Measurements from ENCODE around the gene CDH8.

CDH8 gene

DNA sequence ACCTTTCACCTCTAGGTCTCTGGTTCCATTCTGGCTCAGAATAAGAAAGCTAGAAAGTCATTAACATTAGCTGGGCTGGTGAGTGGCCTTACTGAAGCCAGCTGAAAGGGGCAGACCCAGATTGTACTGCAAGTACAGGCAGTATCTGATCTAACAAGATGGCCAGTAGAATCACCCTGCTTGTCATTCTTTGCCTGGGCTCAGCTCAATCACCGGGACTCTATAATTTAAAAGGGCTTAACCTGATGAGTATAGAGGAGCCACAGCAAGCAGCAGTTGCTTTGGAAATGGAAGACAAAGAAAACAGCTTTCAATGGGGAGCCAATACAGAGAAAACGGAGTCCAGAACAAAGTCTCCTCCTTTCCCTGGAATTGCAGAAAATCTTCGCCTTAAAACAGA is 13.6 kb downstream of the CDH8 start:
- DNase-seq = no peak

DNA sequence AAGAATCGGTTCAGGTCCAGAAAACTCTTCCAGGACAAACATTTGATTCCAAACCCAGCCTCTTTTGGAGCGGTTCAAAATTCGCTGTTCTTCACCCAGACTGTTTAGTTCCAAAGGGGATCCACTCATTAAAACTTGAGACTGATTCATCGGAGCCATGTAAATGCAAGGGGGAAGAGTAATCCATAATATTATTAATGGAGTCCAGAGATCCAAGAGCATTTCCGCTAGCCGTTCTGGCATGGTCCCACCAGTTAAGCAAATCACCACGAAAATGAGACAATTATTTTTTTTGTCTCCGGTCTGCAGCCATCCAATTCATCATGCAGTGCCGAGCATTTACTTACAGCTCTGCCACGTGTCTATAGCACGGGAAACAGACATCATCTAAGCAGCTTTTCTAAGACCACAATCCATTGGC is 15.1 kb downstream of the CDH8 start:
- no peak for DNase-seq

DNA sequence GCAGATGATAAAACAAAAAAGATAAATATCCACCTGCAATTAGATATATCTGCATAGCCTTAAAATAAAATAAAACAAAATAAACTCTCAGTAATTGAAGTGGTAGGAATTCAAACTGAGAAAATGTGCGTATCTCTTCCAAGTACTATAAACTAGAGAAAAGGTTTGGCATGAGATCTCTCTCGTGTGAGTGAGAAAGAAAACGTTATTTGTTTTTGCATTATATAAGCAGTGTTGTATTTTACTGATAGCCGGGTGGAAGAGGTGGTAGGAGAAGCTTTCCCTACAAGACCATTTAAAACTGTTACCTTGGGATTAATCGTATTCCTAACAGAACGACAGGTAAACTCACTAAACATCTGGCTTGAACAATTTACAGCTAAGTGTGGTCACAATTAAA is 15.6 kb downstream of the CDH8 start:
- DNase-seq = no peak

DNA sequence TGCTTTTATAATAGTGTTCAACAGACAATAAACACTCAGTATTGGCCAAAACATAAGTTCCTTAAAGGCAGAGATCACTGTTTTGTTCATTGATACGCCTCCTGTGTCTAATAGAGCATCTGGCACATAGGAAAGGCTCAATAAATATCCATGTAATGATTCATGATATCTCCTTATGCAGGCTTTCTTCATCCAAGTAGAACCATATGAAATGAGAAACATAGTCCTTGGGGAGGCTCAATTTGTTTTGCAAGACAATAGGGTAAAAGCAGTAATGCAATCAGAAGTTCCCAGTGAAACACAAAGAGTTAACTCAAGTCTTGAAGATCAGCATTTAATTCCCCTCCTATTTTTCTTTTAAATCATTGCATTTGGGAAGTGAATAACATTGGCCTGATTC is 16.4 kb downstream of the CDH8 start:
- DNase-seq = no peak

DNA sequence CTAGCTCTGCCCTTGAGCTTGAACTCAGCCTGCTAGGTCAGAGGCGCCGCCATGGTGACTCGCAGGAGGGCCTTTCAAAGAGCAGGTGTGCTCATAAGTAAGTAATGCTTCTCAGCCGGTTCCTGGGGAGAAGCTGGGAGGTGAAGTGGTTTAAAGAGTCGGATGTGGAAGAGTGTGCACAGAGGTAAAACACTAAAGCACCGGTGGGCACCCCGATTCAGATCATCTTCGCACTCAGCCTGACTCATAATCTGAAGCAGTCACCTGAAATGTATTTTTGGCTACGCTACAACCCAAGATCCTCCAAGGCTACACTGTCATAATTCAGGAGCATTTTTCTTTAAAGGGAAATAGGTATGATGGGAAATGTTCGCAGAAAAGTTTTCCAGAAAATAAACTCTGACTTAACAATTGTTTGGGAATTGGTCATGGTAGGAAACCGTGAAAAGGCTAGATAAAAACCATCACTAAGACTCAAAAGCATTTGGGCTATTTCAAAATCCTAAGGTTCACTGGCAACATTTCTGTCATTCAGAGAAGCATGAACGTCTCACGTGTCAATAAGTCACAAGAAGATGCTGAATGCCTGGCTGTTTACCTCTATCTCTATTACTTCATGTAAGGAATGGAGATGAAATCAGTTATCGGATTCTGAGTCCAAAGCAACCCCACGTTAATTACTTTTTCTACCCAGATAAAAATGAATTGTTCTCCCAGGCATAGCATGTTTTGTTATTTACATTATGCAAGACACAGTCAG is 17.8 kb downstream of the CDH8 start:
- no peak for DNase-seq

DNA sequence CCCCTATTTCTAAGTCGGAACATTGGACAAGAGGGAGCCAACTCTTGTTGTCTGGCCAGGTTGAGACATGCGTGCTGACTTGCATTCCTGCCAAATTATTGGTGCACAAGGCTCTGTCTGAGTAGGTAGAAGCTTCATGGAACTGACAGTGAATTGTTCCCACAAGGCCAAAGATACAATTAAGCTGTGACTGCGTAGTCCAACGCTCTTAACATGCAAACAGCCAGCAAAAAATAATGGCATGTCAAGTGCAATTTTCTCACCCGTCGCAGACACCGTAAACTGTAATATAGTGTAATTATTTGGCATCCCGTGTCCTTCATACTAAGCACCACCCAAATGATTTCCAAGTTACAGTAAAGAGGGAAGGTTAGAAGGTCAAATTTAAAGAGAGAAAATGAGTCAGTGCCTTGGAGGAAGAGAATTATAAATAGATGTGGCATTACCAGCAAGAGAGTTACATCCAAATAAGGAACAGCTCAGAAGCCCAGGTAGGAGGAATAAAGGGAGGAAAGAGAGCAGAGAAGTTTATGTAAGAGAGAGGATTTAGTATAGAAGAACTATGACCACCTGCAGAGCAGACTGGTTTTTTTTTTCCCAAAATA is 21.8 kb downstream of the CDH8 start:
- DNase-seq = no peak

DNA sequence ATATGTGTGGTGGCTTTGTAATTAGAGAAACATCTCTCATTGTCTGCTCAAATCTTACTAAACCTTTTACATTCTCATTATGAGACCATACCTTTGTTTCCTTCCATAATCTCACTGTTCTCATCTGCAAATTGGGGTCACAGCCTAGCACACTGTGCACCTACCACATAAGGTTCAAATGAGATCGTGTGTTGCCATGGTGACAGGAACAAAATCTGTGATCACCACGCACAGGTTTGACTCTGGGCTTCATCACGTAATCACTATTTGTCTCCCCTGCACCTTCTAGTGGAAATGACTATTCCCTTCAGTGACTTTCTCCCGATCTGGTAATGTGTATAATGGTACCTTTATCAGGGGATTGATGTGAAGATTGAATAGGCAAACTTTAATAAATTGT is 26.1 kb downstream of the CDH8 start:
- DNase-seq = no peak

DNA sequence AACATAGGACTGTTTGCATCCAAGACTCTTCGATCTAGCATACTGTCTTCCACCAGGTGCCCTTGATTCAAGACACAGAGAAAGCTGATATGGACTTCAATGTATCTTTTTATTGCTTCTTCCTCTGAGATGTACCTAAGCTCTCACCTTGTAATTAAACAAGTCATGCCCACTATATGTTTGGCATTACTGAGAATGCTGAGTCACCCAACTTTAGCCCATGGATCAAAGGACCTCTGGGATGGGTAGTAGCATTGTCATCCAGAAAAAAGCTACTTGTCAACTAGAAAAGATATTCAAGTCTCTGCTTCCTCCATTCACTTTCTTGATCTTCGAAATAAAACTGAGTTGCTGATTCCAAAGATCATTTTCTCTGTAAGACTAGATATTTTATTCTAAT is 37.8 kb downstream of the CDH8 start:
- no peak for DNase-seq

DNA sequence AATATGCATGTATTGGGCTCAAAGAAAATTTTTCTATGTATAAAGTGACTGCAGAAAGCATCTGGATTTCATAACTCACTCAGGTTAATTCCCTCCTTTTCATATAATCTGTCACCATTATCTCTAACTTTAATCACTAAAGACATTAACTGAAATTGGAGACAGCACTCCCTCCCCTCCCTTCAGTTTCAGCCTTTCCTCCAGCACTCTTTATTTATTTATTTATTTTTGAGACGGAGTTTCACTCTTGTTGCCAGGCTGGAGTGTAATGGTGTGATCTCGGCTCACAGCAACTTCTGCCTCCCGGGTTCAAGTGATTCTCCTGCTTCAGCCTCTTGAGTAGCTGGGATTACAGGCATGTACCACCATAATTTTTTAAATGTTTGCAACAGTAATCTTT is 43.1 kb downstream of the CDH8 start:
- DNase-seq = no peak

DNA sequence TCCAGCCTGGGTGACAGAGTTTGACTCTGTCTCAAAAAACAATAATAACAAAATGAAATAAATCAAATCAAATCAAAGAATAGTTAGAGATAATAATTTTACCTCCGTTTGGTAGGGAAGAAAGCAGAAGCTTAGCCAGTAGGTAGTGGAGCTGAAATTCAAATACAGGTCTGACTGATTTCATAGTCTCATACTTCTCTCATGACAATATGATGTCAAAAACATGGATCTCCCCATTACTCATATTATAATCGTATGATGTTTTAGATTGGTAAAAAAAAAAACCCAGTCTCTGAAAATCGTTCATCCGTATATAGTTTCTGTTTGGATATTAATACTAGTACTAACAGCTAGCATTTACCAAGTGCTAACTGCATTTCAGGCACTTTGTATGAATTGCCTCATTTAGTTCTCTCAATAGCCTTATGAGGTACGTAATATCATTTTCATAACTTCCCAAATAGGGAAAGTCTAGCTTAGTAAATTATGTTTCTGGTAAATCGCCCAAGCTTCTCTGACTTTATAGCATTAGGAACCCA is 48.7 kb downstream of the CDH8 start:
- no peak for DNase-seq

DNA sequence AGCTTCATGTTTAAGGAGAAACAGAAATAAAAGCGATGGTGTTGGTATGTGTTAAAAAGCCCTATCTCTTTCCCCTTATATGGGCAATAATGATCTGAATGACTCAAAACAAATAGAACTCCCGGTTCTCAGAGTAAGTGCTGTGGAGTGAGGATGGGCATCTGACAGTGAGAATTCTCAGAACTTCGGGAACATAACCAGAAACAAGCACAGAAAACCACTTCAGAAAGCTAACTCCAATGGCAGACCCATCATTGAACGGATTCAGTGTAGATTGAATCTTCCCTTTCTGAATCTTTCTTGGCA is 67.2 kb downstream of the CDH8 start:
- no peak for DNase-seq

DNA sequence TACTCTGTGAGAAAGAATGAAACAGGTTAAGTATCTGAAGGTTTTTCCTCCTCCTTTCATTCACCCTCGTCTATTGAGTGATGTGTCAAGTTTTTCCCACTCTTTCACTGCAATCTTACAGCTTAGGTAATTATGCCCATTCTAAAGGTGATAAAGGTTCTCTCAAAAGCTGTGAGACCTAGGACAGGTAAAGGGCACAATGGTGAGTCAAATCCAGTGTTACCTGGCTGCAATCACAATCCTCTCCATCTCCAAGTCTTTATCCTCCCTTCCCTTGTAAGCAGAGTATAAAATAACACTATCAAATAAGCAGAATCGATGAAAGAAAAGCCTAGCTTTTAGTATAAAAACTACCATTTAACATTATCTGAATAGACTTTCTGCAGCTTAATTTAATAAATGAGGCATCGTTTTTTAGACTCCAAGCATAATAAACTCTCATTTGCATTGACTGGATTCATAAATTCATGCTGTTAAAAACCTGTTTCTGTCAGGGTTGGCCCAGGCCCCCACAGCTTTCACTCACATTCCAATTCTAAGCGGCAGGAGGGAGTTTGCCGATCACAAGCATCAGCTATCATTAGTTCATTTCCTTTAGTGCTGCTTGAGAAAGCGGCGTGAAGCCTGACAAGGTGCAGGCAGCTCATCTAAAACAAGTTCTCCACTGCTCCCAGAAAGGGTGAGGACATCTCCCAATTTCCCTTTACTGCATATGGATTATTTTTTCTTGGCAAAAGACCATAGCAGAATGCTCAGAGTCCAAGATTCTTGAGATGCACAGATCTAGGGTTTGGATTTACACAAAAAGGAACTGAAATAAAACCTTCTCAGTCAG is 67.8 kb downstream of the CDH8 start:
- no peak for DNase-seq

DNA sequence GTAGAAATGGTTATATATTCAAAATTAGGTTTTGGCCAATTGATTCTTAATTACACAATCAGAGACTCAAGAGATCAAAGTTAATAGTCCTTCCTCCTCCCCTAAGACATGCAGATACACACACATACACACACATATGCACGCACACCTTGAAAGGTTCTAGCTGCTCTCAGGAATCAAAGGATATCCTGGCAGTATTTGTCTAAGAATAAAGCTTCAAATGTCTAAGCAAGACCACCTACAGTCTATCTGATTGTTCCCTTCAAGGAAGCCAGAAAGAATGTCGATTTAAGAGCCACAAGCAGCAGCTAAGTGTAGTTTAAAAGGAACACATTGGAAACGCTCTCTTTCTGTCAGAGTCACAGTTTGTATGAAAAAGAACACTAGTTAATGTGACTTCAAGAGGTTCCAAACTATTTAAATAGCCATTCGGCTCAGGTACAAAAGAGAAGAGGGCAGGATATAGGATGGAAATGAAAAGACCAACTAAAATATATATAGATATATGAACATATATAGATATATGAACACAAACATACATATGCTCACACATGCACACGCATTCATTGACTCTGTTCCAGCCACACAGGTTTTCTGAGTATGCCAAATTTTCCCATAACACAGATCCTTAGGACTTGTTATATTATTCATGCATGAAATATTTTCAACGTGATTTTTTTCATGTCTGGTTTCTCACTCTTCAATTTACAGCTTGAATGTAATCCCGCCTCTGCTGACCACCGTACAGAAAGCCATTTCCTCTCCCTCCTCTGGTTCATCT is 79.0 kb downstream of the CDH8 start:
- no peak for DNase-seq

DNA sequence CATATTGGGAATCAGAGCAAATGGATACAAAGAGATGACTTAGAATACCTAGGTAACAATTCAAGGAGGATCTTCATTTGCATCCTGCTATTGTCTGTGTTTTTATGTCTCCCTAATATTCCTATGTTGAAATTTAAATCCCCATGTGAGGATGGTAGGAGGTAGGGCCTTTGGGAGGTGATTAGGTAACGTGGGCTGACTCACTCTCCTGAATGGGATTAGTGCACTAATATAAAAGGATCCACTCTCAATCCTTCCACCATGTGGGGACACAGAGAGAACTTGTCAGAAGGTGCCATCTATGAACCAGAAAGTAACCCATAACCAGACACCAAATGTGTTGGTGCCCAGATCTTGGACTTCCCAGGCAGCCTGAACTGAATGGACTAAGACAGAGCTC is 83.4 kb downstream of the CDH8 start:
- no peak for DNase-seq

DNA sequence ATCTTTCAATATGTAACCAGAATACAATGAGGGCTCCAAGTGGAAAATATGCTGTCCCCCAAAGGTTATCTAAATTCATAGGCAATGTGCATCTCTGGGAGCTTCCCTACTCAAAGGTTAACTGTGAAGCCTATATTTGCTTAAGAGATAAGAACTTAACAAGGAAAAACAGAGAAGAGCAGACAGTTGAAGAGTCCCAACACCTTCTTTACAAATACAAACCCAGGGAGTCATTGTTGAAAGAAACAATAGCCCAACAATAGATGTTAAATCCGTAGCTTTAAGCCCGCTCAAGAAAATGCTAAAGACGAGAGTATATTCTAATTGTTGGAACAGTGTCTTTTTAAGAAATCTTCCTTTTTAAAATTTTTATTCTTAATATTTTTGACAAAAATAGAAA is 87.8 kb downstream of the CDH8 start:
- DNase-seq = no peak

DNA sequence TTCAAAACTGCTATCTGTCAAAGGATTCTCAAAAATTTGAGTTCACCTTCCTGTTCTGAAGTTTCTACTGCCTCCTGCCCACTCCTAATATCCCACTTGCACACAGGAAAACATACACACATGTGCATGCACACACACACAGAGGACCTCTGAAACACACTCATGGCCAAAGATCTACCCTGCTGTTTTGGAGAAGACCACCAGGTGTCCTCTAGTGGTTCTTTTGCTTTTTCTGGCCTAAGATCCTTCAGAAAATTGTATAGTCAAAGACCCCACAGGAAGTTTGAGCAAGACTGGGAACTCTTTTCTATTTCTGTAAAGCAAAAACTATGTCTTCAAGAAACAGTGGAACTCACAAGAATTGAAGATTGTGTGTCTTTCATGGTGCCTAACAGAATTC is 90.2 kb downstream of the CDH8 start:
- no peak for DNase-seq

DNA sequence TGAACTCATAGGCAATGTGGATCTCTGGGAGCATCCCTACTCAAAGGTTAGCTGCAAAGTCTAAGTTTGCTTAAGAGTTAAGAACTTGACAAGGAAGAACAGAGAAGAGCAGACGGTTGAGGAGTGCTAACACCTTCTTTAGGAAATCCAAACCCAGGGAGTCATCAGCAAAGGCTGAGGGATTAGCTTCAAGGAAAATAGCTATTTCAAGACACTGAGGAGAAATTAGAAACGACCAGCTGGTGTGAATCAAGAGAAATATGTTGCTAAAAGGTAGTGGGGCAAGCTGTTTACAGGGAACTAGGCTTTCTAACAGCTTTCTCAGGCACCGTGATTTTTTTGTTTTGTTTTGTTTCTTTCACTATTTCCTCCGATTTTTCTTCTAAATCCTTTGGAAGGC is 90.7 kb downstream of the CDH8 start:
- no peak for DNase-seq

DNA sequence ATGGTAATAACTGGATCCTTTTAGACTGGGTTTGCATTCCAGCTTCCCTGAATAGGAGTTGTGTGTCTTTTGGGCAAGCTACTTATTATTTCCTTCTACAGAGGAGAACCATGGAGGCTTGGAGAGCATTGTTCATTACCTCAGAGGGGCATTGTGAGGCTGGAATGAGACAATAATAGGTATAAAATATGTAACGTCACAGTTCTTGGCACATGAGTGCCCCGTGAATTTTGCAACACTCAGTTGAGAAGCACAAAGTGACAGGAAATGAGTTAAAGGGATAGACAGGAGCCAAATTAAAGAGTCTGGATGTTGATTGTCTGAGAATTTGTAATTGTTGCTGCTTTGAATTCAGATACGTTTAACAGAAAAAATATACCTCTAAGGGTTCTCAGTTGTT is 92.2 kb downstream of the CDH8 start:
- DNase-seq = no peak

DNA sequence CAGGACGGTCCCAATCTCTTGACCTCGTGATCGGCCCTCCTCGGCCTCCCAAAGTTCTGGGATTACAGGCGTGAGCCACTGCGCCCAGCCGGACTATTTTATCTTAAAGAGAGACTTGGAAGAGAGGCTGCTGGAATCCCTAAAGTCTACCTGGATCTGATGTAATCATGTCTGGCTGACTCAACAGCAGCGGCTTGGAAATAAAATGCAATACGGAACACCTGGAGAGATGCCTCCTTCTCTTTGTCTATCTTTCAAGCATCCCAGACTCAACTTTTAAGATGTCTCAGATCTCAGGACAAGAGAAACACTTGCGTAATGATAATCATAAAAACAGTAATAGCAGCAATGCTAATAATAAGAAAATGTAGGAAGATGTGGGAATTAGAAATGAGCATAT is 95.6 kb downstream of the CDH8 start:
- no peak for DNase-seq

DNA sequence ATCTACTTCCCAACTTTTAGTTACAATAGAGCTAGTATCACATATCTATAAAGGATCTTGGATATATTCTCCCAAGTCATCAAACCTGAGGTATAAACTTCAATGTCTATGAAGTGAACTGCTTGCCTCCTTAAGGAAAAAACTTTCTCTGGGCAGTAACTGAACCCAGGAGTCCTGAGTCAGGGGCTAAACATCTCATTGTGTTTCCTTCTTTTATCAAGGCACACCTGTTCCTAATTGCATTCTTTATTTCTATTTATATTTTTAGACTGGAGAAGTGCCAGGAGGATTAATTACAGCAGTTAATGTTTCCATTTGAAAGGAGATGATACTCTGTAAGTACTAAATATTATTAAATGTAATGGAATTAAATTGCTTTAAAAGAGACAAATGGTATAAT is 98.6 kb downstream of the CDH8 start:
- DNase-seq = no peak

DNA sequence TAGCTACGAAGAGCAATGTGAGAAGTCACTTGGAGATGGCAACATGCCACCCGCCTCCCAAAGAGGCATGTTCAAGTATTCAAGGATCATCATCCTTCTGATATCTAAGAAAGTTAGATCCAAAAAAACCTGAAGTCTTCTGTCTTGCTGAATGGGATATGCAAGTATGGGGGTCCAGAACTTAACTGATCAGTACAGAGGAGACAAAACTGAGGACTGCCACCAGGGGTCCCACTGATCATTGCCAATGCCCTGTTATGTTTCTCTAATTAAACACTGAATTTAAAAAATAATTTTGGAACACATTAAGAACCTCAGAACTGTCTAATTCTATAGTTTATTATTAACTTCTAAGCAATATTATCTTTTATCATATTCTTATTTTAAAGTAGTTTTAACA is 99.7 kb downstream of the CDH8 start:
- no peak for DNase-seq

DNA sequence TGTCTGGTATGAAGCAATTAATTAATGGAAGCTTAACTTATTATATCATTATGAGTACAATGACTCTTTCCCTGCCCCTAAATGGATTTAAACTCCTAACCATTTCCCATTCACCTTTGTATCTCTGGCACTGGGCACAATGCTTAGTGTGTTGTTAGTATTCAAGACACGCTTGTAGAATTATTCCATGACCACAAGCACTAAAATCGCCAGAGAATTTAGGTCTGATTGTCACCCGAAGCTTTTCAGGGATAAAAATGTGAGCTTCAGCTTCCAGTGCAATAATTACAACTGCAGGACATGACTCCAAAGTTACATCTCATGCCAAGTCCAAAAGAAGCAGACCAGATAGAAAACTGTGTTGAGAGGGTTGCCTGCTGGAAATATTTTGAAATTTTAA is 101.6 kb downstream of the CDH8 start:
- no peak for DNase-seq

DNA sequence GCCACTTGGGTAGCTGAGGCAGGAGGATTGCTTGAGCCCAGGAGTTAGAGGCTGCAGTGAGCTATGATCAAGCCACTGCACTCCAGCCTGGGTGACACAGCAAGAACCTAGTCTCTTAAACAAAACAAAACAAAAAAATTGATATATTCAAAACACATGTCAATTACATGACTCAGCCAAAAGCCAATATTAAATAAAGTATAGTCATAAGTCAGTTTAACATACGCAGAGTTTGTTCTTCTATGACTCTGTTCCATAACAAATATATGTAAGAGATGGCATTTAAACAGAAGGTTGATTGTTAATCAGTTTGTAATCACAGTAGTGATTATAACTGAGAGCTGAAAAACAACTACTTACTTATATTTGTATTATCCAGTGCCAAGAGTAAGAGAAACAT is 106.5 kb downstream of the CDH8 start:
- no peak for DNase-seq
